SH-SY5Y (cell line): ENCODE data around the gene FMN2.

Source experiments
- GATA2 ChIP-seq: IDR thresholded peaks from 2 replicates; pipeline ENCODE4 v1.6.1; 2011; ENCODE audit warnings: mild to moderate bottlenecking, low read depth, low read length
- GATA3 ChIP-seq: IDR thresholded peaks from 2 replicates; pipeline ENCODE4 v1.6.1; 2011; ENCODE audit warnings: low read depth, mild to moderate bottlenecking, low read length, moderate library complexity

- TF ChIP-seq GATA2 (no peak), GATA3 (no peak)
These were observed 370.6 kb downstream of the FMN2 start for GRCh38 chr1:240462277-240462676.
